Panc1 (cell line): ENCODE results near the gene TUBB1.

Source experiments
- CTCF ChIP-seq: fragments of 450-650 bp; IDR thresholded peaks from 2 replicates; pipeline ENCODE4 v1.5.1; 2017; ENCODE audit warnings: mild to moderate bottlenecking
- POLR2AphosphoS5 ChIP-seq: IDR thresholded peaks from 2 replicates; pipeline ENCODE4 v1.6.1; 2012; ENCODE audit warnings: mild to moderate bottlenecking, low read depth, low read length, moderate library complexity
- TCF7L2 ChIP-seq: IDR thresholded peaks from 2 replicates; pipeline ENCODE4 v1.6.1; 2011; ENCODE audit warnings: mild to moderate bottlenecking, low read depth, low read length, inconsistent platforms

- no peak for TF ChIP-seq CTCF
- TF ChIP-seq POLR2AphosphoS5 = no peak
- no peak for TF ChIP-seq TCF7L2
These were observed 52.0 kb downstream of the TUBB1 start for GRCh38 chr20:59071216-59071615.
